ENCODE measurements around the gene CCDC69.

CCDC69 gene

GRCh38 chr5:151234476-151235238 is 10.8 kb upstream of the CCDC69 start:
- H4K8ac ChIP-seq (ENCODE audit: low read depth, low read length): no peak overlapping the region
- H2BK120ac ChIP-seq (ENCODE audit: low read depth, low read length): no peak overlapping the region
- H3K4me1 ChIP-seq (ENCODE audit: control insufficient read depth in 2 of 2, insufficient read depth in 1 of 2, low read depth in 1 of 2, low read length in 2 of 2): no peaks in the 10 kb centered on the region
- H2BK12ac ChIP-seq (ENCODE audit: low read length): no peak overlapping the region
- no peaks in the 10 kb centered on the region for H3K9me3 ChIP-seq (replicated peaks in 1 of 2; ENCODE audit: control insufficient read depth in 2 of 2, insufficient read depth in 1 of 2, low read depth in 1 of 2, low read length in 2 of 2)
- no peaks in the 10 kb centered on the region for H3K36me3 ChIP-seq (replicated peaks in 1 of 2; ENCODE audit: control insufficient read depth in 2 of 2, insufficient read depth in 2 of 2, low read length in 2 of 2)
- no CpG with 5 or more reads among the region's 17 CpGs for WGBS, 2 donors (ENCODE audit: extremely low coverage in 2 of 2, insufficient read length in 2 of 2, insufficient replicate concordance in 1 of 2)
- no peak overlapping the region for H2AK5ac ChIP-seq (ENCODE audit: low read depth, low read length)
- H2BK15ac ChIP-seq (ENCODE audit: low read length): no peak overlapping the region
- no peak overlapping the region for H3K4me2 ChIP-seq (ENCODE audit: insufficient read depth, low read length, poor library complexity, severe bottlenecking)
- H3K27me3 ChIP-seq (ENCODE audit: control insufficient read depth in 3 of 3, insufficient read depth in 3 of 3, low read depth in 1 of 3, low read length in 3 of 3): peaks cover 0 to 25% (median 0%) of the 10 kb centered on the region in 3 experiments
- no peak overlapping the region for H4K91ac ChIP-seq (ENCODE audit: low read depth, low read length, poor library complexity)
- H2BK5ac ChIP-seq (ENCODE audit: low read length): no peak overlapping the region
- DNase-seq (ENCODE audit: low spot score): no peak
- H3K27ac ChIP-seq (replicated peaks; ENCODE audit: low read length): no peak overlapping the region
- no peak overlapping the region for H3K4ac ChIP-seq (ENCODE audit: low read length)
- no peak overlapping the region for H3K18ac ChIP-seq (ENCODE audit: low read length)
- H3K14ac ChIP-seq (ENCODE audit: low read length): no peak overlapping the region
- no peak overlapping the region for H3K9ac ChIP-seq (ENCODE audit: low read depth, low read length, poor library complexity)
- no peaks in the 10 kb centered on the region for H3K79me1 ChIP-seq (ENCODE audit: low read depth, low read length)
- peak overlapping the region in 1 of 2 donors; percentile 9 for H3K4me3 ChIP-seq (ENCODE audit: low read length in 2 of 2)
- H2AFZ ChIP-seq (ENCODE audit: low read length): no peak overlapping the region
- H3K23ac ChIP-seq (ENCODE audit: low read depth, low read length, poor library complexity): no peak overlapping the region

DNA sequence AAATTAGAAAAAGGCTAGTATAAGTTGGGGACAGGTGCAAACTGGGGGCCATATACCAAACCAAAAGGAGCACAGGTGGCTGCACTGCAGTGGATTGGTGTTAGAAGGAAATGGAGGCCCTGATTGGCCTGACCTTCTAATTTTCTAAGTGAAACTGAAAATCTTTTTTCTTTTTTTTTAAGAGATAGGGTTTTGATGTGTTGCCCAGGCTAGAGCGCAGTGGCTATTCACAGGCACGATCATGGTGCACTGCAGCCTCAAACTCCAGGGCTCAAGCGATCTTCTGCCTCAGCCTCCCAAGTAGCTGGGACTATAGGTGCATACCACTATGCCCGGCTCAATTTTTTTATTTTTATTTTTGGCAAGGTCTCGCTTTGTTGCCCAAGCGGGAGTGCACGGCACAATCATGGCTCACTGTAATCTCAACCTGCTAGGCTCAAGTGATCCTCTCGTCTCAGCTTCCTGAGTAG is 9.8 kb upstream of the CCDC69 start:
- no peak overlapping the region for H2AK5ac ChIP-seq (ENCODE audit: low read depth, low read length)
- no peak overlapping the region for H2BK120ac ChIP-seq (ENCODE audit: low read depth, low read length)
- no peaks in the 10 kb centered on the region for H3K79me1 ChIP-seq (ENCODE audit: low read depth, low read length)
- no peaks in the 10 kb centered on the region for H3K36me3 ChIP-seq (replicated peaks in 1 of 2; ENCODE audit: control insufficient read depth in 2 of 2, insufficient read depth in 2 of 2, low read length in 2 of 2)
- DNase-seq (ENCODE audit: low spot score): no peak
- no CpG with 5 or more reads among the region's 8 CpGs for WGBS, 2 donors (ENCODE audit: extremely low coverage in 2 of 2, insufficient read length in 2 of 2, insufficient replicate concordance in 1 of 2)
- H3K4me1 ChIP-seq (ENCODE audit: control insufficient read depth in 2 of 2, insufficient read depth in 1 of 2, low read depth in 1 of 2, low read length in 2 of 2): no peaks in the 10 kb centered on the region
- H2BK15ac ChIP-seq (ENCODE audit: low read length): no peak overlapping the region
- peaks cover 0 to 23% (median 0%) of the 10 kb centered on the region in 3 experiments for H3K27me3 ChIP-seq (ENCODE audit: control insufficient read depth in 3 of 3, insufficient read depth in 3 of 3, low read depth in 1 of 3, low read length in 3 of 3)
- H3K4me3 ChIP-seq (ENCODE audit: low read length in 2 of 2): no peak overlapping the region
- H3K23ac ChIP-seq (ENCODE audit: low read depth, low read length, poor library complexity): no peak overlapping the region
- no peak overlapping the region for H3K14ac ChIP-seq (ENCODE audit: low read length)
- H4K91ac ChIP-seq (ENCODE audit: low read depth, low read length, poor library complexity): no peak overlapping the region
- H3K4me2 ChIP-seq (ENCODE audit: insufficient read depth, low read length, poor library complexity, severe bottlenecking): no peak overlapping the region
- H3K27ac ChIP-seq (replicated peaks; ENCODE audit: low read length): no peak overlapping the region
- no peaks in the 10 kb centered on the region for H3K9me3 ChIP-seq (replicated peaks in 1 of 2; ENCODE audit: control insufficient read depth in 2 of 2, insufficient read depth in 1 of 2, low read depth in 1 of 2, low read length in 2 of 2)
- no peak overlapping the region for H3K4ac ChIP-seq (ENCODE audit: low read length)
- H2AFZ ChIP-seq (ENCODE audit: low read length): no peak overlapping the region
- H2BK5ac ChIP-seq (ENCODE audit: low read length): no peak overlapping the region
- no peak overlapping the region for H3K9ac ChIP-seq (ENCODE audit: low read depth, low read length, poor library complexity)
- H4K8ac ChIP-seq (ENCODE audit: low read depth, low read length): no peak overlapping the region
- H2BK12ac ChIP-seq (ENCODE audit: low read length): no peak overlapping the region
- H3K18ac ChIP-seq (ENCODE audit: low read length): no peak overlapping the region

DNA sequence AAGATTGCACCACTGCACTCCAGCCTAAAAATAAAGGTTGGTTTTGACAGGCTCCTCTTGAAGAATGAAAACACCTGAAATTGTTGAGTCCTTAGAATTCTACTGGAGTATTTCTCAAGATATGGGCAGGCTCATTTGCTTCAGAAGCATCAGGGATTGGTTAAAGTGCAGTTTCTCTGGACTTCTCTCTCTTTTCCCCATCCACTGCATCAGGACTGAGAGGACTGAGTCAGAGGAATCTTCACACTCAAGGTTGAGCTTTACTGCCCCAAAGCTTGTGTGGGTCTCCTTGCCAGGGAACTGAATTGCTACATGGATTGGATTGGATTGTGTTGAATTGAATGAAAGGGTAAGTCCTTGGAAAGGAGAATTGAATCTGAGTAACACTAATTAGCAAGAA is 7.5 kb upstream of the CCDC69 start:
- Histone ChIP-seq H4K8ac (ENCODE audit: low read depth, low read length) (no peak overlapping the region), H2BK120ac (ENCODE audit: low read depth, low read length) (no peak overlapping the region), H3K14ac (ENCODE audit: low read length) (no peak overlapping the region), H3K27me3 (ENCODE audit: control insufficient read depth in 3 of 3, insufficient read depth in 3 of 3, low read depth in 1 of 3, low read length in 3 of 3) (peaks cover 0 to 15% (median 0%) of the 10 kb centered on the region in 3 experiments), H3K9me3 (replicated peaks in 1 of 2; ENCODE audit: control insufficient read depth in 2 of 2, insufficient read depth in 1 of 2, low read depth in 1 of 2, low read length in 2 of 2) (no peaks in the 10 kb centered on the region), H3K18ac (ENCODE audit: low read length) (no peak overlapping the region), H3K4me3 (ENCODE audit: low read length in 2 of 2) (no peak overlapping the region), H4K91ac (ENCODE audit: low read depth, low read length, poor library complexity) (no peak overlapping the region), H2AK5ac (ENCODE audit: low read depth, low read length) (no peak overlapping the region), H2BK15ac (ENCODE audit: low read length) (no peak overlapping the region), H3K4ac (ENCODE audit: low read length) (no peak overlapping the region), H3K23ac (ENCODE audit: low read depth, low read length, poor library complexity) (no peak overlapping the region), H3K4me2 (ENCODE audit: insufficient read depth, low read length, poor library complexity, severe bottlenecking) (no peak overlapping the region), H3K36me3 (replicated peaks in 1 of 2; ENCODE audit: control insufficient read depth in 2 of 2, insufficient read depth in 2 of 2, low read length in 2 of 2) (no peaks in the 10 kb centered on the region), H2BK5ac (ENCODE audit: low read length) (no peak overlapping the region), H2AFZ (ENCODE audit: low read length) (no peak overlapping the region), H3K27ac (replicated peaks; ENCODE audit: low read length) (no peak overlapping the region), H3K9ac (ENCODE audit: low read depth, low read length, poor library complexity) (no peak overlapping the region), H3K79me1 (ENCODE audit: low read depth, low read length) (no peaks in the 10 kb centered on the region), H2BK12ac (ENCODE audit: low read length) (no peak overlapping the region), H3K4me1 (ENCODE audit: control insufficient read depth in 2 of 2, insufficient read depth in 1 of 2, low read depth in 1 of 2, low read length in 2 of 2) (no peaks in the 10 kb centered on the region)
- no peak for DNase-seq (ENCODE audit: low spot score)

DNA sequence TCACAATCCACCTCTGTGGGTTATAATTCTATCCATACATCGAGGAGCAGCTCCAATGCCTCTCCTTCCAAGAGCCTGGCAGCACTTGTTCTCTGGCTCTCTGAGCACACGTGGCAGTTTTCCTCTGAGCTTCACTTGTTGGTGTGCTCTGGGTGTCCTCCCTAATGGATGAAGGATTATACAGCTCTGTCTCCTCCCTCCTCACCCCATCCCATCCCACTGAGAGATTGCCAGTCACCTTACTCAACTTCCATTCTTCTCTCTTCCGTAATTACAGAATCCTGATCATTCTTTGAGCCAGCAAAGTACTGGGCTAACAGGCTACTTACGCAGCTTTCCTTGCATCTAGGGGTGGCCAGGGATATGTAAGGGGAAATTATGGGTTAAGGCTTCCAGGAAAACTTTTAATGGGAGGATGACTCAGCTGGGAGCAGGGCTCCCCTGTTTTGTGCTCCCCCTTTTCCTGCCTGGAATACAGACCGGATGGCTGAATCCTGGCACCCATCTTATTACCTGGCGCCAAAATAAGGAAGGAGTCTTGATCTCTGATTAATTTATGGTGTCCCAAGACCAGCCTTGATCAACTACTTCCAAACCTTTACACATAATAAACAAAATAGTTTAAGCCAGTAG is 6.3 kb upstream of the CCDC69 start:
- H3K4me3 ChIP-seq (ENCODE audit: low read length in 2 of 2): no peak overlapping the region
- H2BK15ac ChIP-seq (ENCODE audit: low read length): no peak overlapping the region
- H3K14ac ChIP-seq (ENCODE audit: low read length): no peak overlapping the region
- no peak overlapping the region for H2AK5ac ChIP-seq (ENCODE audit: low read depth, low read length)
- H3K79me1 ChIP-seq (ENCODE audit: low read depth, low read length): no peaks in the 10 kb centered on the region
- no peak overlapping the region for H2AFZ ChIP-seq (ENCODE audit: low read length)
- peaks cover 0 to 20% (median 0%) of the 10 kb centered on the region in 3 experiments for H3K27me3 ChIP-seq (ENCODE audit: control insufficient read depth in 3 of 3, insufficient read depth in 3 of 3, low read depth in 1 of 3, low read length in 3 of 3)
- no peak overlapping the region for H2BK12ac ChIP-seq (ENCODE audit: low read length)
- no peak overlapping the region for H3K18ac ChIP-seq (ENCODE audit: low read length)
- H3K9me3 ChIP-seq (replicated peaks in 1 of 2; ENCODE audit: control insufficient read depth in 2 of 2, insufficient read depth in 1 of 2, low read depth in 1 of 2, low read length in 2 of 2): no peaks in the 10 kb centered on the region
- no CpG with 5 or more reads among the region's 6 CpGs for WGBS, 2 donors (ENCODE audit: extremely low coverage in 2 of 2, insufficient read length in 2 of 2, insufficient replicate concordance in 1 of 2)
- no peak overlapping the region for H3K27ac ChIP-seq (replicated peaks; ENCODE audit: low read length)
- H2BK120ac ChIP-seq (ENCODE audit: low read depth, low read length): no peak overlapping the region
- no peak overlapping the region for H3K9ac ChIP-seq (ENCODE audit: low read depth, low read length, poor library complexity)
- no peaks in the 10 kb centered on the region for H3K4me1 ChIP-seq (ENCODE audit: control insufficient read depth in 2 of 2, insufficient read depth in 1 of 2, low read depth in 1 of 2, low read length in 2 of 2)
- DNase-seq (ENCODE audit: low spot score): no peak
- no peak overlapping the region for H4K91ac ChIP-seq (ENCODE audit: low read depth, low read length, poor library complexity)
- H3K23ac ChIP-seq (ENCODE audit: low read depth, low read length, poor library complexity): no peak overlapping the region
- no peak overlapping the region for H3K4ac ChIP-seq (ENCODE audit: low read length)
- H2BK5ac ChIP-seq (ENCODE audit: low read length): no peak overlapping the region
- no peaks in the 10 kb centered on the region for H3K36me3 ChIP-seq (replicated peaks in 1 of 2; ENCODE audit: control insufficient read depth in 2 of 2, insufficient read depth in 2 of 2, low read length in 2 of 2)
- H4K8ac ChIP-seq (ENCODE audit: low read depth, low read length): no peak overlapping the region
- no peak overlapping the region for H3K4me2 ChIP-seq (ENCODE audit: insufficient read depth, low read length, poor library complexity, severe bottlenecking)

Measured in neuronal stem cell (in vitro differentiated cells).